SK-N-SH (cell line): Measurements from ENCODE around the gene CYP11A1. TPM values are rescaled to one million over a fixed set of nuclear protein-coding genes. Genes with fewer than 3 reads are reported as not detected.

ENCODE experiments used
- CTCF ChIA-PET: fragments of 300-600, 350-600 bp; formaldehyde crosslinking; extraction: SDS; loops from one replicate; lab custom pipeline; 2021; lab: Yijun Ruan, JAX
- POLR2A ChIA-PET: fragments of 350-600 bp; sonication (Branson Sonifier 250); formaldehyde crosslinking; extraction: SDS; loops from one replicate; lab custom pipeline; 2020; ENCODE audit warnings: antibody characterized with exemption, inconsistent platforms; lab: Yijun Ruan, JAX
- DNase-seq: peaks from one replicate; pipeline ENCODE4 v3.0.0; 2012
- H2AFZ ChIP-seq: fragments of 200-600 bp; sonication (generic); 2 replicates; pipeline ENCODE4 v1.8.1; 2016; ENCODE audit warnings: antibody characterized with exemption, mild to moderate bottlenecking, low read depth
- H3F3A ChIP-seq: fragments of 200-600 bp; sonication (generic); replicated peaks from 2 replicates; pipeline ENCODE3; 2016; ENCODE audit warnings: antibody characterized with exemption, mild to moderate bottlenecking; ENCODE audit not compliant: insufficient read depth
- H3K27ac ChIP-seq, 2 experiments: fragments of 200-500 bp in 1 of 2; fragments of 200-600 bp in 1 of 2; sonication (Bioruptor generic) in 1 of 2; sonication (generic), shearing (Covaris generic) in 1 of 2; 2 replicates each; pipeline versions ENCODE4 v1.5.1 to v1.6.1; 2014 to 2016; ENCODE audit warnings: low read depth in 2 of 2, inconsistent platforms in 1 of 2, low read length in 1 of 2, mild to moderate bottlenecking in 1 of 2, mixed read lengths in 1 of 2
- H3K27me3 ChIP-seq: fragments of 200-600 bp; sonication (generic), shearing (Covaris generic); 2 replicates; pipeline ENCODE4 v1.6.1; 2016; ENCODE audit warnings: mixed run types; ENCODE audit not compliant: insufficient read depth
- H3K36me3 ChIP-seq, 2 experiments: fragments of 200-500 bp in 1 of 2; fragments of 200-600 bp in 1 of 2; sonication (Bioruptor generic) in 1 of 2; sonication (generic) in 1 of 2; replicated peaks in 1 of 2; 2 replicates each; pipeline versions ENCODE3 to v1.5.1; 2014 to 2016; ENCODE audit warnings: low read length in 1 of 2, mild to moderate bottlenecking in 1 of 2; ENCODE audit not compliant: insufficient read depth in 2 of 2, control insufficient read depth in 1 of 2
- H3K4me1 ChIP-seq, 2 experiments: fragments of 200-500 bp in 1 of 2; fragments of 200-600 bp in 1 of 2; sonication (Bioruptor generic) in 1 of 2; sonication (generic), shearing (Covaris generic) in 1 of 2; 2 replicates each; pipeline versions ENCODE4 v1.5.1 to v1.6.1; 2014 to 2016; ENCODE audit warnings: low read depth in 1 of 2, low read length in 1 of 2, mixed run types in 1 of 2; ENCODE audit not compliant: insufficient read depth in 2 of 2, control insufficient read depth in 1 of 2
- H3K4me2 ChIP-seq: fragments of 200-600 bp; sonication (generic), shearing (Covaris generic); 2 replicates; pipeline ENCODE4 v1.6.1; 2017; ENCODE audit warnings: mixed run types
- H3K4me3 ChIP-seq, 2 experiments: fragments of 200-500 bp in 1 of 2; fragments of 200-600 bp in 1 of 2; sonication (Bioruptor generic) in 1 of 2; sonication (generic), shearing (Covaris generic) in 1 of 2; 2 replicates each; pipeline versions ENCODE4 v1.5.1 to v1.8.1; 2014 to 2016; ENCODE audit warnings: low read depth in 2 of 2, inconsistent platforms in 1 of 2, low read length in 1 of 2, mild to moderate bottlenecking in 1 of 2, mixed read lengths in 1 of 2, moderate library complexity in 1 of 2
- H3K79me2 ChIP-seq: fragments of 200-600 bp; sonication (generic); 2 replicates; pipeline ENCODE4 v1.8.1; 2017; ENCODE audit warnings: mild to moderate bottlenecking; ENCODE audit not compliant: insufficient read depth
- H3K9ac ChIP-seq: fragments of 200-600 bp; sonication (generic); 2 replicates; pipeline ENCODE4 v1.6.1; 2017; ENCODE audit warnings: mixed run types
- H3K9me2 ChIP-seq: fragments of 200-600 bp; sonication (generic); 2 replicates; pipeline ENCODE4 v1.6.1; 2017; ENCODE audit warnings: mixed run types
- H3K9me3 ChIP-seq: fragments of 200-600 bp; sonication (generic); 2 replicates; pipeline ENCODE4 v1.6.1; 2017; ENCODE audit warnings: mixed run types, mild to moderate bottlenecking, moderate library complexity
- H4K20me1 ChIP-seq: fragments of 200-600 bp; sonication (generic); 2 replicates; pipeline ENCODE4 v1.6.1; 2017; ENCODE audit warnings: mild to moderate bottlenecking, mixed run types; ENCODE audit not compliant: insufficient read depth
- ELF1 ChIP-seq: IDR thresholded peaks from 2 replicates; pipeline ENCODE4 v1.4.0; 2012
- FOSL2 ChIP-seq: IDR thresholded peaks from 2 replicates; pipeline ENCODE4 v1.4.0; 2012; ENCODE audit warnings: low read depth, mild to moderate bottlenecking, moderate library complexity, borderline replicate concordance
- FOXJ3 ChIP-seq: sonication (generic); formaldehyde crosslinking; IDR thresholded peaks from 2 replicates; pipeline ENCODE4 v1.5.1; 2020; ENCODE audit warnings: mild to moderate bottlenecking, missing genetic modification reagents
- GATA2 ChIP-seq: sonication (generic); formaldehyde crosslinking; IDR thresholded peaks from 2 replicates; pipeline ENCODE4 v1.5.0; 2020; ENCODE audit warnings: mild to moderate bottlenecking, missing genetic modification reagents
- IRF3 ChIP-seq: fragments of 150-350 bp; IDR thresholded peaks from 2 replicates; pipeline ENCODE4 v1.6.1; 2016; ENCODE audit warnings: mild to moderate bottlenecking, low read depth, low read length
- MAX ChIP-seq: IDR thresholded peaks from 2 replicates; pipeline ENCODE4 v1.4.0; 2012; ENCODE audit warnings: low read depth
- MEF2A ChIP-seq: IDR thresholded peaks from 2 replicates; pipeline ENCODE4 v1.4.0; 2012; ENCODE audit warnings: low read depth, borderline replicate concordance
- MXI1 ChIP-seq: IDR thresholded peaks from 2 replicates; pipeline ENCODE4 v1.6.1; 2012; ENCODE audit warnings: mild to moderate bottlenecking, low read depth, low read length, improper control_type of control experiment
- NFIC ChIP-seq: IDR thresholded peaks from 2 replicates; pipeline ENCODE4 v1.4.0; 2012; ENCODE audit warnings: borderline replicate concordance
- NRF1 ChIP-seq: IDR thresholded peaks from 2 replicates; pipeline ENCODE4 v1.6.1; 2012; ENCODE audit warnings: low read depth, mild to moderate bottlenecking, low read length
- PBX3 ChIP-seq: IDR thresholded peaks from 2 replicates; pipeline ENCODE4; 2012
- POLR2AphosphoS5 ChIP-seq: IDR thresholded peaks from 2 replicates; pipeline ENCODE4 v1.6.1; 2012; ENCODE audit warnings: low read depth, low read length
- RAD21 ChIP-seq: IDR thresholded peaks from 2 replicates; pipeline ENCODE4 v1.6.1; 2012; ENCODE audit warnings: mild to moderate bottlenecking, low read length
- RCOR1 ChIP-seq: fragments of 150-350 bp; IDR thresholded peaks from 2 replicates; pipeline ENCODE4 v1.6.1; 2017; ENCODE audit warnings: antibody characterized with exemption, low read length
- REST ChIP-seq: IDR thresholded peaks from 2 replicates; pipeline ENCODE4 v1.6.1; 2012; ENCODE audit warnings: mild to moderate bottlenecking, low read depth, low read length, moderate library complexity
- SIN3A ChIP-seq: IDR thresholded peaks from 2 replicates; pipeline ENCODE4 v1.6.1; 2012; ENCODE audit warnings: low read depth, mild to moderate bottlenecking, low read length, moderate library complexity, borderline replicate concordance
- SMC3 ChIP-seq: IDR thresholded peaks from 2 replicates; pipeline ENCODE4 v1.6.1; 2012; ENCODE audit warnings: low read depth, low read length, improper control_type of control experiment
- TAF1 ChIP-seq: IDR thresholded peaks from 2 replicates; pipeline ENCODE4 v1.6.1; 2012; ENCODE audit warnings: low read depth, mild to moderate bottlenecking, low read length, moderate library complexity, borderline replicate concordance
- TEAD4 ChIP-seq: IDR thresholded peaks from 2 replicates; pipeline ENCODE4 v1.4.0; 2012; ENCODE audit warnings: mild to moderate bottlenecking, borderline replicate concordance; ENCODE audit not compliant: insufficient read depth
- USF2 ChIP-seq: fragments of 150-350 bp; IDR thresholded peaks from 2 replicates; pipeline ENCODE4 v1.6.1; 2017; ENCODE audit warnings: antibody characterized with exemption, low read length, low read depth, borderline replicate concordance
- WGBS: methylation state at CpG from one replicate; pipeline ENCODE4 v1.1.6; 2017; ENCODE audit warnings: low lambda C conversion rate; 5-methylcytosine and 5-hydroxymethylcytosine counted together
- polyA plus RNA-seq, 3 experiments: library from polyadenylated mRNA; depleted of rRNA; stranded (reverse); fragments of >200 nt; gene quantifications; 2 replicates each; pipeline ENCODE4 v1.2.3, GENCODE V29; 2012

Gene CYP11A1
- polyA plus RNA-seq, 1 of the 3 experiments (the other 2 are of a cell fraction): 0.08 TPM

GRCh38 chr15:74293021-74293810, 74.2 kb downstream of the CYP11A1 start (continued):
- TF ChIP-seq FOSL2: no peak
- TF ChIP-seq RCOR1: peak; percentile 96
- peak; percentile 23; the same call in 1 of the 2 replicates for TF ChIP-seq NFIC
- TF ChIP-seq IRF3: no peak
- TF ChIP-seq RAD21: peak; percentile 27

- Histone ChIP-seq H3K9ac (no peak overlapping the region), H3K79me2 (no peaks in the 10 kb centered on the region), H2AFZ (no peak overlapping the region; the same call in 1 of the 2 replicates), H4K20me1 (no peaks in the 10 kb centered on the region), H3F3A (peaks cover 4% of the 10 kb centered on the region), H3K27ac (peak overlapping the region; percentile 40 to 100; a peak in 3 of 4 replicates), H3K36me3 (no peaks in the 10 kb centered on the region), H3K9me3 (no peaks in the 10 kb centered on the region), H3K4me2 (peak overlapping the region; percentile 25; the same call in 1 of the 2 replicates), H3K27me3 (no peaks in the 10 kb centered on the region), H3K9me2 (no peaks in the 10 kb centered on the region), H3K4me1 (peaks cover 5 to 70% of the 10 kb centered on the region in 2 experiments; a peak in 3 of 4 replicates), H3K4me3 (no peak overlapping the region; a peak in 1 of 4 replicates)
- 1% methylated on average over 14 of the region's 20 CpGs for WGBS
- DNase-seq: peak; percentile 85
- CTCF ChIA-PET: interaction anchor here (0.7 to 7.1 kb wide), 15 partner anchors 10 to 237 kb away, joined by 3 to 55 read pairs (median 6); partner anchors contain the start of gene STRA6
- POLR2A ChIA-PET: interaction anchor here (0.6 to 4.2 kb wide), 29 partner anchors 8 to 610 kb away, joined by 3 to 54 read pairs (median 6); partner anchors contain the start of genes ISLR2 and STRA6
- peak; percentile 97 for TF ChIP-seq FOXJ3 (CRISPR knock-in tag)
- peak; percentile 66; the same call in 1 of the 2 replicates for TF ChIP-seq MAX
- 0 out of 2 replicates have a peak, but pooled peaks have one; percentile 10 for TF ChIP-seq POLR2AphosphoS5
- TF ChIP-seq MXI1: peak; percentile 84
- peak; percentile 55 for TF ChIP-seq TEAD4
- no peak for TF ChIP-seq USF2
- no peak for TF ChIP-seq TAF1
- no peak for TF ChIP-seq NFIC
- no peak; the same call in 1 of the 2 replicates for TF ChIP-seq PBX3
- peak; percentile 13; the same call in 1 of the 2 replicates for TF ChIP-seq SMC3
- TF ChIP-seq GATA2: peak; percentile 99
- 0 out of 2 replicates have a peak, but pooled peaks have one; percentile 41 for TF ChIP-seq SIN3A
- no peak for TF ChIP-seq ELF1
- TF ChIP-seq NRF1: no peak
- TF ChIP-seq MEF2A: no peak
- peak; percentile 100 for TF ChIP-seq REST
- TF ChIP-seq RAD21: peak; percentile 42
- peak; percentile 97 for TF ChIP-seq RCOR1
These were observed 76.1 kb downstream of the CYP11A1 start for GRCh38 chr15:74291101-74292071.
